ENCODE results near the gene KCNQ5.
"Not testable (repeated sequence)": the region's sequence is repeated elsewhere in the genome, so short reads cannot be mapped to it uniquely, and the experiment has no call there.

DNA sequence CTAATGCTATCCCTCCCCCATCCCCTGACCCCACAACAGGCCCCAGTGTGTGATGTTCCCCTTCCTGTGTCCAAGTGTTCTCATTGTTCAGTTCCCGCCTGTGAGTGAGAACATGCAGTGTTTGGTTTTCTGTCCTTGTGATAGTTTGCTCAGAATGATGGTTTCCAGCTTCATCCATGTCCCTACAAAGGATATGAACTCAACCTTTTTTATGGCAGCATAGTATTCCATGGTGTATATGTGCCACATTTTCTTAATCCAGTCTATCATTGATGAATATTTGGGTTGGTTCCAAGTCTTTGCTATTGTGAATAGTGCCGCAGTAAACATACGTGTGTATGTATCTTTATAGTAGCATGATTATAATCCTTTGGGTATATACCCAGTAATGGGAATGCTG lies 356.9 kb downstream of the KCNQ5 start:
- TF ChIP-seq CTCF (IDR thresholded peaks at IDR 0.05 in 2 of 3, conservative IDR thresholded peaks at IDR 0.05 in 1 of 3; ENCODE audit: borderline replicate concordance in 1 of 3, insufficient read depth in 1 of 3, low read depth in 2 of 3, low read length in 2 of 3); SIN3A (IDR thresholded peaks at IDR 0.05; ENCODE audit: low read depth); SP1 (IDR thresholded peaks at IDR 0.05; ENCODE audit: low read depth); JUND (IDR thresholded peaks at IDR 0.05); EZH2phosphoT487 (IDR thresholded peaks at IDR 0.05; ENCODE audit: borderline replicate concordance): not testable (repeated sequence)

Data from HCT116 (cell line).